ENCODE data around the gene LRP8. TPM values are rescaled to one million over a fixed set of nuclear protein-coding genes. Genes with fewer than 3 reads are reported as not detected.

The LRP8 gene
- total and polyA plus RNA-seq, 9 of the 15 experiments (the other 6 are each of a cell fraction or from before 2014, with no cell fraction given), result 7.1 to 56.1 (median 31.3) TPM

DNA sequence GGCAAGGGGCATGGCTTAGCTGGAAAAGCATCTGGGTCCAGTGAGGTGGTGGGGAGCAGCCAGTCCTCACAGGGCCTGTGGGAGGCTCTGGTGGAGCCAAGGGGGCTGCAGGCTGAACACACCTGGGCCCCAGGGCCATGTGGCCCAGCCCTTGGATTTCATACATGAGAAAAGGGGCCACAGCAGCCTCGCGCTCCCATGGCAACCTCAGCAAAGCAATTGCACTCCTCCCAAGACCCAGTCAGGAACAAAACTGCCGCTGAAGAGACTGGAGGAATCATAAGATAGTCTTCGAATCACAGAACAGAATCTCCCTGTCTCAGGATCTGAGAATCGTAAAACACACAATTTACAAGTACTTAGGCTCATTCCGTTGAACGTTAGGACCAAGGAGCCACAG is 24.6 kb downstream of the LRP8 start:
- H2AFZ ChIP-seq (ENCODE audit: low read depth, low read length), result no peak overlapping the region
- 91% methylated on average over 7 of the region's 7 CpGs for WGBS (ENCODE audit: insufficient coverage, low coverage, missing lambda C conversion rate)
- H3K79me2 ChIP-seq (ENCODE audit: control insufficient read depth, insufficient read depth, low read length), result peaks cover 15% of the 10 kb centered on the region; the same call in 2 of the 3 replicates
- ATAC-seq (no peak), FAIRE-seq (no peak), DNase-seq (ENCODE audit: extremely low read depth in 1 of 4, low spot score in 3 of 4) (no peak)
- TF ChIP-seq SLC30A9 (CRISPR knock-in tag; IDR thresholded peaks at IDR 0.05), result no peak
- no peak for TF ChIP-seq NFIC (IDR thresholded peaks at IDR 0.05)
- no peak for TF ChIP-seq PTTG1 (tag; IDR thresholded peaks at IDR 0.05; ENCODE audit: low read depth)
- TF ChIP-seq, protein P1, sequence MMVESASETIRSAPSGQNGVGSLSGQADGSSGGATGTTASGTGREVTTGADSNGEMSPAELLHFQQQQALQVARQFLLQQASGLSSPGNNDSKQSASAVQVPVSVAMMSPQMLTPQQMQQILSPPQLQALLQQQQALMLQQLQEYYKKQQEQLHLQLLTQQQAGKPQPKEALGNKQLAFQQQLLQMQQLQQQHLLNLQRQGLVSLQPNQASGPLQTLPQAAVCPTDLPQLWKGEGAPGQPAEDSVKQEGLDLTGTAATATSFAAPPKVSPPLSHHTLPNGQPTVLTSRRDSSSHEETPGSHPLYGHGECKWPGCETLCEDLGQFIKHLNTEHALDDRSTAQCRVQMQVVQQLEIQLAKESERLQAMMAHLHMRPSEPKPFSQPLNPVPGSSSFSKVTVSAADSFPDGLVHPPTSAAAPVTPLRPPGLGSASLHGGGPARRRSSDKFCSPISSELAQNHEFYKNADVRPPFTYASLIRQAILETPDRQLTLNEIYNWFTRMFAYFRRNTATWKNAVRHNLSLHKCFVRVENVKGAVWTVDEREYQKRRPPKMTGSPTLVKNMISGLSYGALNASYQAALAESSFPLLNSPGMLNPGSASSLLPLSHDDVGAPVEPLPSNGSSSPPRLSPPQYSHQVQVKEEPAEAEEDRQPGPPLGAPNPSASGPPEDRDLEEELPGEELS (CRISPR knock-in tag; IDR thresholded peaks at IDR 0.05; ENCODE audit: borderline replicate concordance), result no peak
- no peak for TF ChIP-seq POLR3G (IDR thresholded peaks at IDR 0.05; ENCODE audit: extremely low read depth, insufficient read length, insufficient replicate concordance)
- no peak for TF ChIP-seq RFX7 (CRISPR knock-in tag; IDR thresholded peaks at IDR 0.05)
- no peak for TF ChIP-seq HDAC3 (IDR thresholded peaks at IDR 0.05; ENCODE audit: borderline replicate concordance, partially characterized antibody)
- no peak for TF ChIP-seq MED1 (CRISPR knock-in tag; IDR thresholded peaks at IDR 0.05; ENCODE audit: borderline replicate concordance)
- TF ChIP-seq, protein P2, sequence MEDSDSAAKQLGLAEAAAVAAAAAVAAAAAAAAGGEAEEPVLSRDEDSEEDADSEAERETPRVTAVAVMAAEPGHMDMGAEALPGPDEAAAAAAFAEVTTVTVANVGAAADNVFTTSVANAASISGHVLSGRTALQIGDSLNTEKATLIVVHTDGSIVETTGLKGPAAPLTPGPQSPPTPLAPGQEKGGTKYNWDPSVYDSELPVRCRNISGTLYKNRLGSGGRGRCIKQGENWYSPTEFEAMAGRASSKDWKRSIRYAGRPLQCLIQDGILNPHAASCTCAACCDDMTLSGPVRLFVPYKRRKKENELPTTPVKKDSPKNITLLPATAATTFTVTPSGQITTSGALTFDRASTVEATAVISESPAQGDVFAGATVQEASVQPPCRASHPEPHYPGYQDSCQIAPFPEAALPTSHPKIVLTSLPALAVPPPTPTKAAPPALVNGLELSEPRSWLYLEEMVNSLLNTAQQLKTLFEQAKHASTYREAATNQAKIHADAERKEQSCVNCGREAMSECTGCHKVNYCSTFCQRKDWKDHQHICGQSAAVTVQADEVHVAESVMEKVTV (CRISPR knock-in tag; IDR thresholded peaks at IDR 0.05), result no peak
- intact Hi-C loops (cut with micrococcal nuclease) (no loop called here), in situ Hi-C loops (cut with MboI) (no loop called here)
- H4K20me1 ChIP-seq (replicated peaks; ENCODE audit: control insufficient read depth, insufficient read depth, low read length), result peaks cover 16% of the 10 kb centered on the region
- CTCF ChIA-PET (ENCODE audit: low intra/inter-chr PET ratio), result no interaction called here
- H3K4me1 ChIP-seq (replicated peaks in 1 of 2; ENCODE audit: control insufficient read depth in 2 of 2, insufficient read depth in 2 of 2, low read length in 2 of 2), result peaks cover 0 to 26% of the 10 kb centered on the region in 2 experiments; a peak in 3 of 5 replicates
- TSS peak; percentile 24 for BruUV-seq (replicated peaks)
- no peaks in the 10 kb centered on the region for H3K9me3 ChIP-seq (replicated peaks; ENCODE audit: control insufficient read depth, insufficient read depth, low read depth, low read length)
- H3K36me3 ChIP-seq (ENCODE audit: control insufficient read depth, insufficient read depth, low read length), result peaks cover 30% of the 10 kb centered on the region; the same call in 2 of the 3 replicates
- H3K4me2 ChIP-seq (ENCODE audit: insufficient read depth, low read length), result no peak overlapping the region
- peaks cover 6% of the 10 kb centered on the region for H3K9me1 ChIP-seq (ENCODE audit: control insufficient read depth, insufficient read depth, low read length)
- no peak overlapping the region for H3K27ac ChIP-seq (ENCODE audit: extremely low read depth, low read depth, low read length)
- POLR2A ChIA-PET, result interaction anchor here (0.6 to 2.4 kb wide), 3 partner anchors 8 to 23 kb away, joined by 3 to 8 read pairs (median 4); no protein-coding TSS in a partner anchor
- H3K9ac ChIP-seq (ENCODE audit: insufficient read depth in 1 of 2, low read depth in 2 of 2, low read length in 2 of 2), result 0 out of 4 replicates have a peak overlapping the region, but pooled peaks of 1 of the 2 experiments have one; percentile 26
- no peak overlapping the region for H3K4me3 ChIP-seq
- no peaks in the 10 kb centered on the region for H3K27me3 ChIP-seq (ENCODE audit: control insufficient read depth in 2 of 2, insufficient read depth in 2 of 2, low read length in 2 of 2)

Measured in K562 (cell line).